PC-3 (cell line): ENCODE data around the gene CEP63. TPM values are rescaled to one million over a fixed set of nuclear protein-coding genes. Genes with fewer than 3 reads are reported as not detected.

Source experiments
- ATAC-seq: fragments of 200-7000 bp; cut with Tn5 transposase; 2 replicates; pipeline ENCODE4 v1.9.1; 2020; ENCODE audit warnings: mild to moderate bottlenecking, moderate library complexity
- BruUV-seq: library from RNA; stranded (reverse); fragments of 400-500 nt; replicated peaks from 2 replicates; lab custom pipeline; 2021; lab: Mats Ljungman, UMichigan
- CTCF ChIA-PET: fragments of 300-600 bp; sonication (Branson Sonifier 250); formaldehyde crosslinking; loops from one replicate; lab custom pipeline; 2022; ENCODE audit warnings: antibody characterized with exemption; lab: Charles Lee
- POLR2A ChIA-PET: fragments of 300-600 bp; sonication (Branson Sonifier 250); formaldehyde crosslinking; loops from one replicate; lab custom pipeline; 2022; ENCODE audit warnings: antibody characterized with exemption; ENCODE audit not compliant: unreplicated experiment; lab: Charles Lee
- DNase-seq: peaks from one replicate; pipeline ENCODE4 v3.0.0-alpha.2; 2015
- H2AFZ ChIP-seq: fragments of 300-600 bp; sonication (generic); 2 replicates; pipeline ENCODE4 v1.6.0; 2016; ENCODE audit warnings: antibody characterized with exemption, low read length
- H3F3A ChIP-seq: fragments of 300-600 bp; sonication (generic); one replicate; pipeline ENCODE4 v1.6.0; 2017; ENCODE audit warnings: antibody characterized with exemption, low read length, control low read depth, mild to moderate bottlenecking; ENCODE audit not compliant: unreplicated experiment
- H3K27ac ChIP-seq: fragments of 300-600 bp; sonication (generic); 2 replicates; pipeline ENCODE4 v1.5.1; 2016; ENCODE audit warnings: mild to moderate bottlenecking, low read length
- H3K27me3 ChIP-seq: fragments of 300-600 bp; sonication (generic); 2 replicates; pipeline ENCODE4 v1.6.1; 2016; ENCODE audit warnings: low read length, mixed read lengths
- H3K36me3 ChIP-seq: fragments of 300-600 bp; sonication (generic); 2 replicates; pipeline ENCODE4 v1.6.1; 2016; ENCODE audit warnings: low read depth, mixed run types, low read length, mixed read lengths
- H3K4me1 ChIP-seq: fragments of 300-600 bp; sonication (generic); 2 replicates; pipeline ENCODE4 v1.5.1; 2016; ENCODE audit warnings: low read length; ENCODE audit not compliant: insufficient read depth
- H3K4me2 ChIP-seq: fragments of 300-600 bp; sonication (generic); 2 replicates; pipeline ENCODE4 v1.6.0; 2016; ENCODE audit warnings: low read length
- H3K4me3 ChIP-seq: fragments of 300-600 bp; sonication (generic); 2 replicates; pipeline ENCODE4 v1.5.1; 2016; ENCODE audit warnings: mild to moderate bottlenecking, low read length, mixed read lengths
- H3K79me2 ChIP-seq: fragments of 300-600 bp; sonication (generic); 2 replicates; pipeline ENCODE4 v1.6.1; 2017; ENCODE audit warnings: low read length, mixed read lengths
- H3K9ac ChIP-seq: fragments of 300-600 bp; sonication (generic); 2 replicates; pipeline ENCODE4 v1.6.0; 2016; ENCODE audit warnings: mild to moderate bottlenecking, low read length
- H3K9me2 ChIP-seq: fragments of 300-600 bp; sonication (generic); replicated peaks from 2 replicates; pipeline ENCODE4 v1.6.1; 2016; ENCODE audit warnings: mixed run types, low read length, mixed read lengths
- H3K9me3 ChIP-seq: fragments of 300-600 bp; sonication (generic); 2 replicates; pipeline ENCODE4 v1.6.1; 2016; ENCODE audit warnings: low read length, mixed read lengths
- H4K20me1 ChIP-seq: fragments of 300-600 bp; sonication (generic); 2 replicates; pipeline ENCODE4 v1.6.1; 2016; ENCODE audit warnings: low read length, mixed read lengths
- CTCF ChIP-seq: fragments of 300-600 bp; sonication (generic); conservative IDR thresholded peaks from 2 replicates; pipeline ENCODE4 v1.5.1; 2017; ENCODE audit warnings: antibody characterized with exemption, low read depth, mild to moderate bottlenecking, low read length
- EZH2 ChIP-seq: fragments of 300-600 bp; sonication (generic); IDR thresholded peaks from one replicate; pipeline ENCODE4 v1.6.1; 2017; ENCODE audit warnings: antibody characterized with exemption, mild to moderate bottlenecking, low read length; ENCODE audit not compliant: unreplicated experiment
- EZH2phosphoT487 ChIP-seq: fragments of 300-600 bp; sonication (generic); IDR thresholded peaks from 2 replicates; pipeline ENCODE4 v1.6.1; 2018; ENCODE audit warnings: mild to moderate bottlenecking, antibody characterized with exemption, low read length, borderline replicate concordance
- intact Hi-C: fragments of 100-400 bp; cut with micrococcal nuclease; formaldehyde crosslinking; loops from 2 replicates; pipeline ENCODE4 v1.9.0; 2023
- total RNA-seq: library from RNA; depleted of rRNA; stranded (reverse); fragments of >200 nt; gene quantifications from 2 replicates; pipeline ENCODE4 v1.2.3, GENCODE V29; 2014

The CEP63 gene
- total RNA-seq, 1 experiment from 2014 or later = 15.4 TPM

GRCh38 chr3:134473868-134474546 is 11.8 kb upstream of the CEP63 start:
- no TSS peak for BruUV-seq
- ATAC-seq (peak; percentile 26), DNase-seq (peak; percentile 90)
- Histone ChIP-seq H3K4me2 (peak overlapping the region; percentile 19; the same call in 1 of the 2 replicates), H3F3A (no peaks in the 10 kb centered on the region), H3K79me2 (no peaks in the 10 kb centered on the region), H3K27me3 (no peaks in the 10 kb centered on the region), H3K4me1 (peaks cover 26% of the 10 kb centered on the region), H3K4me3 (no peak overlapping the region), H3K9me3 (no peaks in the 10 kb centered on the region), H3K27ac (no peak overlapping the region), H3K9ac (no peak overlapping the region), H4K20me1 (no peaks in the 10 kb centered on the region), H3K9me2 (no peaks in the 10 kb centered on the region), H3K36me3 (peaks cover 12% of the 10 kb centered on the region), H2AFZ (no peak overlapping the region)
- ChIA-PET POLR2A (interaction anchor here (0.8 kb wide), 1 partner anchor 109 kb away, joined by 3 read pairs; no protein-coding TSS in a partner anchor), CTCF (interaction anchor here (0.7 to 1.0 kb wide), 9 partner anchors 10 to 1066 kb away, joined by 3 to 5 read pairs (median 3); partner anchors contain the start of gene AMOTL2)
- intact Hi-C loops = loop anchor here (1.0 to 5.0 kb wide), 4 partner anchors 47 to 261 kb away; no protein-coding TSS in a partner anchor
- TF ChIP-seq CTCF = peak; percentile 77
- TF ChIP-seq EZH2 = no peak

- no peak overlapping the region for H3K4me3 ChIP-seq
- H3K4me2 ChIP-seq = no peak overlapping the region
- H3K27ac ChIP-seq = no peak overlapping the region
- H3K9me3 ChIP-seq = no peaks in the 10 kb centered on the region
- DNase-seq = no peak
- no peaks in the 10 kb centered on the region for H3K79me2 ChIP-seq
- ChIA-PET CTCF (interaction anchor here (0.7 kb wide), 1 partner anchor 1067 kb away, joined by 4 read pairs; no protein-coding TSS in a partner anchor), POLR2A (no interaction called here)
- H3F3A ChIP-seq = no peaks in the 10 kb centered on the region
- no peak overlapping the region for H2AFZ ChIP-seq
- peaks cover 12% of the 10 kb centered on the region for H3K36me3 ChIP-seq
- ATAC-seq = no peak
- BruUV-seq = no TSS peak
- intact Hi-C loops = loop anchor here (1.0 to 5.0 kb wide), 4 partner anchors 48 to 262 kb away; no protein-coding TSS in a partner anchor
- TF ChIP-seq EZH2 (no peak), EZH2phosphoT487 (no peak), CTCF (no peak)
- no peaks in the 10 kb centered on the region for H4K20me1 ChIP-seq
- no peaks in the 10 kb centered on the region for H3K27me3 ChIP-seq
- H3K9ac ChIP-seq = no peak overlapping the region
- no peaks in the 10 kb centered on the region for H3K9me2 ChIP-seq
- peaks cover 26% of the 10 kb centered on the region for H3K4me1 ChIP-seq
Measured at GRCh38 chr3:134474956-134475355, 10.9 kb upstream of the CEP63 start.

GRCh38 chr3:134476306-134476705 is 9.6 kb upstream of the CEP63 start:
- H3K4me1 ChIP-seq = peaks cover 19% of the 10 kb centered on the region
- no TSS peak for BruUV-seq
- no peak overlapping the region for H3K4me3 ChIP-seq
- no peaks in the 10 kb centered on the region for H3K27me3 ChIP-seq
- no peak overlapping the region for H2AFZ ChIP-seq
- no peaks in the 10 kb centered on the region for H3K9me3 ChIP-seq
- ChIA-PET POLR2A (no interaction called here), CTCF (no interaction called here)
- DNase-seq (no peak), ATAC-seq (no peak)
- H3K36me3 ChIP-seq = peaks cover 12% of the 10 kb centered on the region
- H4K20me1 ChIP-seq = no peaks in the 10 kb centered on the region
- H3K9ac ChIP-seq = no peak overlapping the region
- no peak overlapping the region for H3K4me2 ChIP-seq
- no peak for TF ChIP-seq CTCF
- TF ChIP-seq EZH2phosphoT487 = no peak
- no peaks in the 10 kb centered on the region for H3F3A ChIP-seq
- intact Hi-C loops = no loop called here
- no peaks in the 10 kb centered on the region for H3K9me2 ChIP-seq
- no peak overlapping the region for H3K27ac ChIP-seq
- H3K79me2 ChIP-seq = no peaks in the 10 kb centered on the region
